HTERT RPE-1 (cell line): ENCODE results near the gene MGAT5.

Source experiments
- in situ Hi-C: fragments of 300-500 bp; cut with MboI; formaldehyde crosslinking; loops from 4 replicates; pipeline ENCODE4 v1.14.3; 2020; ENCODE audit warnings: low sequenced_read_pairs

Gene MGAT5

GRCh38 chr2:134413430-134413829, 159.6 kb downstream of the MGAT5 start:
- in situ Hi-C loops, result no loop called here

GRCh38 chr2:134413912-134414311, 160.0 kb downstream of the MGAT5 start:
- in situ Hi-C loops, result no loop called here

GRCh38 chr2:134416018-134416417, 162.1 kb downstream of the MGAT5 start:
- in situ Hi-C loops, result no loop called here

DNA sequence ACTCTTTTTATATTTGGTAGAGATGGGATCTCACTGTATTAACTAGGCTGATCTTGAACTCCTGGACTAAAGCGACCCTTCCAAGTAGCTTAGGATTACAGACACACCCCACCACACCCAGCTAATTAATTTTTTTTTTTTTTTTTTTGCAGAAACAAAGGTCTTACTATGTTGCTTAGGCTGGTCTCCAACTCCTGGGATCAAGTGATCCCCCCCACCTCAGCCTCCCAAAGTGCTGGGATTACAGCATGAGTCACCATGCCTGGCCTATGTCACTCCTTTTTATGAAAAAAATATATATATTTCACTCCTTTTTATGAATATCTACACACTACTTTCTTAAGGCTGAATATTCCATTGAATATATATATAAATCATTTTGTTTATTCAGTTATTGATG, 162.8 kb downstream of the MGAT5 start:
- in situ Hi-C loops, result no loop called here

DNA sequence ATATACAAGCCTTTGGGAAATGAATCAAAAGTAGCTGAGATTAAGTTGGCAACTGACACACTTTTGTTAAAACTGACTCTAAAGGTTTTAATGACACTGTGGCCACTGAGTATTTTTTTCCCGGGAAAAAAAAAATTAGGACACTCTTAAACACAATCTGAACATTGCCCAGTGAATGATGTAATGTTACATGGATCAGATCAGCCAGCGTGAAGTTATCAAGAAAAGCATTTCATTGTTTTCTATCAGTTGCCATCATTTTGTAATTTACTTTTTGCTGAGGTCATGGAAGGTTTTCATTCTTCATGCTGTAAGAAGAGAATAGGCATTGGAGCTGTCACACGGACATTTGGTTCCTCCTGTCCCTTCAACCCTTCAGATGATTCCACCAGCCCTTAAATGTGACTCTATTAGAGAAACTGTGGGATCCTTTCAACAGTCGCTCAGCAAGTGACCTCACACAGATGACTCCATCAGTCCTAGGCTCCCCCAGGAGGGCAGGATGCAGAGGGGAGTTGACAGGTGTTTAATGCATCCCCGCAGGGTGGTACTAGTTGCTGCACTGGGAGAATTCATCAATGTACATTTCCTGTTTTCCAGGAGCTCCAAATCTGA, 164.2 kb downstream of the MGAT5 start:
- in situ Hi-C loops, result no loop called here

DNA sequence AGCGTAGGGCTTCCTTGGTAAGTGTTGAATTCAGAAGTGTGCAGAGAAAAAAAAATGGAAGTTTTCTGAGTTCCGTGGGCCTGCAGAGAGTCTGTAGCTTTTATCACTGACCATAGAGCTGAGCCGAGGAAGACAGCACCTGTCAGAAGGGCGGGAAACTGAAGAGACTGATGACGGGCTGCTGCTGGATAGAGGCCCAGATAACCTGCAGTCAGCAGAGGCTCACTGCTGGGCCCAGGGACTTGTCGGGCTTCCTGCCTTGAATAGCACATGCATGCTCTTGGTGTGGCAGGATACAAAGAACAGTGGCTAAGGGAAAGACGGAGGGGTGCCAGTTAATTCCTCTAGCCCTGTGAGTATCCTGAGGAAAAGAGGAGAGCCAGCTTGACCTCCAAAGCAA, 166.4 kb downstream of the MGAT5 start:
- in situ Hi-C loops, result no loop called here

GRCh38 chr2:134420920-134421319, 167.0 kb downstream of the MGAT5 start:
- in situ Hi-C loops, result no loop called here

DNA sequence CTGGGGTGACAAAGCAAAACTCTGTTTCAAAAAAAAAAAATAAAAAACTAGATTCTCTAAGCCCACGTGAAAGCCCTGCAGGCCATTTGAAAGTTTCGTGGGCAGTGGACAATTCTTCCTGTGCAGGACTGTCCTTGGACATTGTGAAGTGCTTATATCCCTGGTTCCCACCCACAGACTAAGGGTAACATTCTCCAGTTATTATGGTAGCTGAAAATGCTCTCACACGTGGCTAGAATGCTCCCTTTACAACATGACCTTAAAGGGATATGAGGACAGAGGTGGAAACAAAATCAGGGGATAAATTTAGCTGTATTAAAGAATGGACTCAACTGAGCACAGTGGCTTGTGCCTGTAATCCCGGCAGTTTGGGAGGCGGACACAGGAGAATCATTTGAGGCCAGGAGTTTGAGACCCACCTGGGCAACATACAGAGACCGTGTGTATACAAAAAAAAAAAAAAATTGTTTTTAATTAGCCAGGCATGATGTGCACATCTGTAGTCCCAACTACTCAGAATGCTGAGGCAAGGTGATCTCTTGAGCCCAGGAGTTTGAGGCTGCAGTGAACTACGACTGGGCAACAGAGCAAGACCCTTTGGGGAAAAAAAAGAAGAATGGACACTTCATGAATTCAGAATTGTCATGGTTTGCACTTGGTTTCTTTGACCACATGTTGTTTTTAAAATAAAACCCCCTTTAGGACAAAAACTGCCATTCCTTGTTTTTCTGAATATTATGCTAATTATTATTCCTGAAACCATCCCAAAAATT, 167.9 kb downstream of the MGAT5 start:
- in situ Hi-C loops, result no loop called here

GRCh38 chr2:134425724-134426496, 172.0 kb downstream of the MGAT5 start:
- in situ Hi-C loops, result no loop called here

GRCh38 chr2:134426721-134427120, 172.8 kb downstream of the MGAT5 start:
- in situ Hi-C loops, result no loop called here

DNA sequence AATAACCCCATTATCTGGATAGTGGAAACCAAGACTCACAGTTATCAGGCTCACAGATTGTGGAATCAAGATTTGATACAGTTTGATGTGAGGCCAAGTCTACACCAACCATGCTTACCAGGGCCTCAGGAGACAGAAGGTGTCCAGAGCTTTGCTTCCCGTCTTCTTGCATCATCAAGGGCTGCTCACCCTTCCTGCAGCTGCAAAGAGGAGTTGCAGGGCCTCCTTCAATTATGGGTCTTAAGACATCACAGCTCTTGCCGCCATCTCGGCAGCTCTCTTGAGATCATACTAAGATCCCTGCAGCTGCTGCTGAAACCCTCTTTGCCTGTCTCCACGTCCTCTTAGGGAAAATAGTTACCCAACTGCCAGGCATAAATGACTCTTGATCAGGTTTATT, 176.0 kb downstream of the MGAT5 start:
- in situ Hi-C loops, result no loop called here

DNA sequence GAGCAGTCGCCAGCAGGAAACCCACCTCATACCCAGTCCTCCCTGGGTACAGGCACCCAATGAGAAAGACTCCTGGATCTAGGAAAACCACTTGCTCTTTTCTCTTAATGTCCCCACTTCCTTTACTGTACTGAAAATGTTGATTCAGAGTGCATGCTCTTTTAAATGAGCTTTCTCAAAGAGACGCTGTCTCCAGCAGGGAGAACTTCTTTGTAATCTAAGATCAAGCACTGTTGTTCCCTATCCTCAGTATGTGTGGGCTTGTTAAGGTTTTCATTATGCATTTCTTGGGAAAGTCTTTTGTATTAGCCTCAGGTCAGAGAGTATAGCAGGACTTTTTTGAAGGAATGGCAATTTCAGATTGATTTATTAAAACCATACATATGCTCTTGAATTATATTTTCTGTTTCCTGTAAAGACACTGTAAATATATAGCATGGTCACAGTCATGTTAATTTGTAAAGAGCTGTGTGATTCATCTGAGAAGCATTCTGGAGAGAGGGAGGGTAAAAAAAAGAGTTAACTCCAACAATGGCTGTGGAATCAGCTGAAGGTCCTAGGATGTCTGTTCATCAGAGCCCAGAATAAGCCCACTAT, 178.1 kb downstream of the MGAT5 start:
- in situ Hi-C loops, result no loop called here

- in situ Hi-C loops, result no loop called here
Measured at GRCh38 chr2:134432435-134432883, 178.6 kb downstream of the MGAT5 start.

- in situ Hi-C loops, result no loop called here
Measured at GRCh38 chr2:134433469-134433868, 179.6 kb downstream of the MGAT5 start.

GRCh38 chr2:134433979-134434378, 180.1 kb downstream of the MGAT5 start:
- in situ Hi-C loops, result no loop called here

GRCh38 chr2:134435505-134435904, 181.6 kb downstream of the MGAT5 start:
- in situ Hi-C loops, result no loop called here

GRCh38 chr2:134435936-134436335, 182.1 kb downstream of the MGAT5 start:
- in situ Hi-C loops, result no loop called here

- in situ Hi-C loops, result no loop called here
Measured at GRCh38 chr2:134436706-134437105, 182.8 kb downstream of the MGAT5 start.

- in situ Hi-C loops, result no loop called here
Measured at GRCh38 chr2:134438371-134438770, 184.5 kb downstream of the MGAT5 start.

DNA sequence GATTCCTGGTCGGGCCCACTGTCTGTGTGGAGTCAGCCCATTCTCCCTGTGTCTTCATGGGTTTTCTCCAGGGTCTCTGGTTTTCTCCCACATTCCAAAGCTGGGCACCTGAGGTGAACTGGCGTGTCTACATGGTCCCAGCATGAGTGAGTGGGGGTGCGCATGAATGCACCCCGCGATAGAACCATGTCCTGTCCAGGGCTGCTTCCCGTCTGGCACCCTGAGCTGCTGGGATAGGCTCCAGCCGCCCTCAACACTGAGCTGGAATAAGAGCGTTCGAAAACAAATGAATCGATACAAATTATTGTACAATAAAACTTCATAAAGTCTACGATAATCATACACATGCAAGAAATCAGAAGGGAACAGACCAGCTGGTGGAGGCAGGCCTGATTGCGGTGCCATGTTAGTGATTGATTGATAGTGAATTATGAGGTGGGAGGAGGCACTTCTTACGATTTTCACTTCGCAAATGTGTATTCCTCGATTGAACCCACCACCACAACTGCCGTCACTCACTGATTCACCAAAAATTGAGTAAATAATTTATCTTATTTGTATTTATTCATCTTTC, 186.6 kb downstream of the MGAT5 start:
- in situ Hi-C loops, result no loop called here
